Liver (tissue), 3 donors: ENCODE data around the gene COL21A1.

Experiments used
- CTCF ChIP-seq: fragments of 150-350 bp; IDR thresholded peaks from 2 replicates; pipeline ENCODE4 v1.5.1; 2017; ENCODE audit warnings: improper control_type of control experiment, low read depth, low read length; ENCODE audit not compliant: missing input control
- EGR1 ChIP-seq, 2 donors: IDR thresholded peaks; 2 replicates each; pipeline ENCODE4 v1.6.1; 2016 to 2018; ENCODE audit warnings: antibody characterized with exemption in 2 of 2, low read depth in 2 of 2
- GABPA ChIP-seq, 2 donors: IDR thresholded peaks in 1 of 2; conservative IDR thresholded peaks in 1 of 2; 2 replicates each; pipeline ENCODE4 v1.6.1; 2016; ENCODE audit warnings: antibody characterized with exemption in 2 of 2, mild to moderate bottlenecking in 1 of 2, moderate library complexity in 1 of 2
- HNF4G ChIP-seq: IDR thresholded peaks from 2 replicates; pipeline ENCODE4 v1.6.1; 2016; ENCODE audit warnings: antibody characterized with exemption
- MAX ChIP-seq: IDR thresholded peaks from 2 replicates; pipeline ENCODE4 v1.6.1; 2016; ENCODE audit warnings: antibody characterized with exemption
- RAD21 ChIP-seq, 2 donors: IDR thresholded peaks; 2 replicates each; pipeline ENCODE4 v1.6.1; 2016; ENCODE audit warnings: antibody characterized with exemption in 2 of 2, mild to moderate bottlenecking in 2 of 2
- REST ChIP-seq: IDR thresholded peaks from 2 replicates; pipeline ENCODE4 v1.6.1; 2016; ENCODE audit warnings: antibody characterized with exemption, mild to moderate bottlenecking
- TAF1 ChIP-seq: conservative IDR thresholded peaks from 2 replicates; pipeline ENCODE4 v1.6.1; 2016; ENCODE audit warnings: antibody characterized with exemption, mild to moderate bottlenecking
- YY1 ChIP-seq: IDR thresholded peaks from 2 replicates; pipeline ENCODE4 v1.6.1; 2016; ENCODE audit warnings: antibody characterized with exemption, mild to moderate bottlenecking
- donor health status: healthy.
- donor health status: healthy.

- no peak for TF ChIP-seq TAF1
- no peak for TF ChIP-seq CTCF
- TF ChIP-seq GABPA (IDR thresholded peaks at IDR 0.05 in 1 of 2, conservative IDR thresholded peaks at IDR 0.05 in 1 of 2), result no peak
- no peak for TF ChIP-seq REST
- TF ChIP-seq YY1, result no peak
- TF ChIP-seq MAX, result no peak
- TF ChIP-seq HNF4G, result no peak
- TF ChIP-seq EGR1 (IDR thresholded peaks at IDR 0.05; ENCODE audit: low read depth in 2 of 2), result no peak
- TF ChIP-seq RAD21 (IDR thresholded peaks at IDR 0.05), result no peak
Observed at GRCh38 chr6:56146086-56146485, 101.3 kb downstream of the COL21A1 start.
